GM23338 (cell line): ENCODE data around the gene ADAM10. TPM values are rescaled to one million over a fixed set of nuclear protein-coding genes. Genes with fewer than 3 reads are reported as not detected.

ENCODE experiments used
- ATAC-seq: fragments of 200-7000 bp; cut with Tn5 transposase; 3 replicates; pipeline ENCODE4 v1.9.1; 2020
- DNase-seq: peaks from one replicate; pipeline ENCODE4 v3.0.0-alpha.2; 2015; ENCODE audit warnings: low spot score
- H2AFZ ChIP-seq: fragments of 200-600 bp; sonication (generic); 2 replicates; pipeline ENCODE4 v1.8.0; 2016; ENCODE audit warnings: antibody characterized with exemption, mild to moderate bottlenecking, moderate library complexity
- H3F3A ChIP-seq: fragments of 200-600 bp; sonication (generic); replicated peaks from 2 replicates; pipeline ENCODE4 v1.8.0; 2017; ENCODE audit warnings: antibody characterized with exemption, mixed run types, low read depth
- H3K27ac ChIP-seq: fragments of 200-600 bp; sonication (generic); 2 replicates; pipeline ENCODE4 v1.6.1; 2016; ENCODE audit warnings: low read depth
- H3K27me3 ChIP-seq: fragments of 200-600 bp; sonication (generic); 2 replicates; pipeline ENCODE4 v1.8.0; 2016; ENCODE audit warnings: mild to moderate bottlenecking, mixed run types, moderate library complexity; ENCODE audit not compliant: insufficient read depth
- H3K36me3 ChIP-seq: fragments of 200-600 bp; sonication (generic); 2 replicates; pipeline ENCODE4 v1.8.0; 2016; ENCODE audit warnings: mild to moderate bottlenecking; ENCODE audit not compliant: insufficient read depth
- H3K4me1 ChIP-seq: fragments of 200-600 bp; sonication (generic); 2 replicates; pipeline ENCODE4 v1.8.0; 2016; ENCODE audit warnings: mild to moderate bottlenecking, moderate library complexity; ENCODE audit not compliant: insufficient read depth
- H3K4me2 ChIP-seq: fragments of 200-600 bp; sonication (generic); 2 replicates; pipeline ENCODE4 v1.7.1; 2017; ENCODE audit warnings: mixed run types
- H3K4me3 ChIP-seq: fragments of 200-600 bp; sonication (generic); 2 replicates; pipeline ENCODE4 v1.6.1; 2016; ENCODE audit warnings: mixed run types
- H3K79me2 ChIP-seq: fragments of 200-600 bp; sonication (generic); replicated peaks from 2 replicates; pipeline ENCODE4 v1.8.0; 2017; ENCODE audit warnings: mild to moderate bottlenecking; ENCODE audit not compliant: insufficient read depth
- H3K9me2 ChIP-seq: fragments of 200-600 bp; sonication (generic); 2 replicates; pipeline ENCODE4 v1.8.0; 2017; ENCODE audit not compliant: insufficient read depth
- H4K20me1 ChIP-seq: fragments of 200-600 bp; sonication (generic); replicated peaks from 2 replicates; pipeline ENCODE4 v1.8.0; 2017; ENCODE audit warnings: mild to moderate bottlenecking; ENCODE audit not compliant: insufficient read depth
- H3K27ac Mint-ChIP-seq: 2 replicates; pipeline ENCODE4 v1.8.0; 2020; ENCODE audit warnings: inconsistent platforms, mild to moderate bottlenecking, moderate library complexity, mixed read lengths
- H3K27me3 Mint-ChIP-seq: 3 replicates; pipeline ENCODE4 v1.8.0; 2022; ENCODE audit warnings: low read depth, mild to moderate bottlenecking, moderate library complexity, mixed read lengths, inconsistent platforms; ENCODE audit not compliant: insufficient read depth, poor library complexity
- H3K36me3 Mint-ChIP-seq: 3 replicates; pipeline ENCODE4 v1.8.0; 2021; ENCODE audit warnings: low read depth, mild to moderate bottlenecking, inconsistent platforms, moderate library complexity, mixed read lengths
- H3K4me1 Mint-ChIP-seq: 3 replicates; pipeline ENCODE4 v1.8.0; 2020; ENCODE audit warnings: mild to moderate bottlenecking, inconsistent platforms, mixed read lengths
- H3K4me3 Mint-ChIP-seq: 3 replicates; pipeline ENCODE4 v1.8.0; 2021; ENCODE audit warnings: moderate library complexity, mild to moderate bottlenecking, inconsistent platforms, mixed read lengths
- H3K9me3 Mint-ChIP-seq: 3 replicates; pipeline ENCODE4 v1.8.0; 2020; ENCODE audit warnings: moderate library complexity, mild to moderate bottlenecking, inconsistent platforms, mixed read lengths
- EZH2phosphoT487 ChIP-seq: fragments of 200-600 bp; sonication (generic); IDR thresholded peaks from one replicate; pipeline ENCODE4 v1.8.1; 2018; ENCODE audit warnings: antibody characterized with exemption; ENCODE audit not compliant: unreplicated experiment
- JUNB ChIP-seq: IDR thresholded peaks from one replicate; pipeline ENCODE4 v1.6.1; 2016; ENCODE audit warnings: antibody characterized with exemption; ENCODE audit not compliant: unreplicated experiment
- polyA plus RNA-seq: library from polyadenylated mRNA; unstranded; fragments of >200 nt; fragmentation: Nextera tagmentation; extraction: Ambion mirVana; gene quantifications from 2 replicates; pipeline ENCODE4 v1.2.1, GENCODE V29; 2016
- total RNA-seq: library from RNA; depleted of rRNA; stranded (reverse); fragments of >200 nt; shearing (Covaris generic); gene quantifications from 2 replicates; pipeline ENCODE4 v1.2.3, GENCODE V29; 2014
- TF ChIP-seq, protein P1 (sequence below): fragments of 250-450 bp; sonication (Bioruptor Pico); IDR thresholded peaks from 2 replicates; pipeline ENCODE4 v1.5.0; 2020; ENCODE audit warnings: mild to moderate bottlenecking, moderate library complexity
- TF ChIP-seq, protein P2 (sequence below): IDR thresholded peaks from 2 replicates; pipeline ENCODE4 v1.6.1; 2016; ENCODE audit warnings: antibody characterized with exemption
- TF ChIP-seq, protein P3 (sequence below): IDR thresholded peaks from one replicate; pipeline ENCODE4 v1.6.1; 2018; ENCODE audit warnings: antibody characterized with exemption; ENCODE audit not compliant: unreplicated experiment

ADAM10 gene
- total and polyA plus RNA-seq, 2 experiments from 2014 or later: 25.0 to 114 TPM

DNA sequence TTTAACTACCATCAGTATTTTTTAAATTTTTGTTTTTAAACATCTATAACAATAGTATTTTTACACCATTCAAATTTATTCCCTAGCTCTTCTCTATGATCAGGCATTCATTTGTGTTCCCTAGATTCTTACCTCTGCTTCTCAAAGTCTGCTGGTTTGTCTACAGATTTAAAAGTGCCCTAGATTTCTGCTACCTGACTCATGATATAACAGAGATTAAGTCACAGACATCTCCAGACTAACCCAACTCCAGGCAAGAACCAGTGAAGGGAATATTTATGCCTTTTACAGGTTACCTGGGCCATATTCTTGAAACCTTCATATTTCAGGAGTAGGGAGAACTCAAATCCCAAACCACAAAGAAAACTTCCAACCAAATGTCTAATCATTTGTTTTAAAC lies 38.8 kb downstream of the ADAM10 start (continued):
- no peak for TF ChIP-seq JUNB
- TF ChIP-seq, protein P1, sequence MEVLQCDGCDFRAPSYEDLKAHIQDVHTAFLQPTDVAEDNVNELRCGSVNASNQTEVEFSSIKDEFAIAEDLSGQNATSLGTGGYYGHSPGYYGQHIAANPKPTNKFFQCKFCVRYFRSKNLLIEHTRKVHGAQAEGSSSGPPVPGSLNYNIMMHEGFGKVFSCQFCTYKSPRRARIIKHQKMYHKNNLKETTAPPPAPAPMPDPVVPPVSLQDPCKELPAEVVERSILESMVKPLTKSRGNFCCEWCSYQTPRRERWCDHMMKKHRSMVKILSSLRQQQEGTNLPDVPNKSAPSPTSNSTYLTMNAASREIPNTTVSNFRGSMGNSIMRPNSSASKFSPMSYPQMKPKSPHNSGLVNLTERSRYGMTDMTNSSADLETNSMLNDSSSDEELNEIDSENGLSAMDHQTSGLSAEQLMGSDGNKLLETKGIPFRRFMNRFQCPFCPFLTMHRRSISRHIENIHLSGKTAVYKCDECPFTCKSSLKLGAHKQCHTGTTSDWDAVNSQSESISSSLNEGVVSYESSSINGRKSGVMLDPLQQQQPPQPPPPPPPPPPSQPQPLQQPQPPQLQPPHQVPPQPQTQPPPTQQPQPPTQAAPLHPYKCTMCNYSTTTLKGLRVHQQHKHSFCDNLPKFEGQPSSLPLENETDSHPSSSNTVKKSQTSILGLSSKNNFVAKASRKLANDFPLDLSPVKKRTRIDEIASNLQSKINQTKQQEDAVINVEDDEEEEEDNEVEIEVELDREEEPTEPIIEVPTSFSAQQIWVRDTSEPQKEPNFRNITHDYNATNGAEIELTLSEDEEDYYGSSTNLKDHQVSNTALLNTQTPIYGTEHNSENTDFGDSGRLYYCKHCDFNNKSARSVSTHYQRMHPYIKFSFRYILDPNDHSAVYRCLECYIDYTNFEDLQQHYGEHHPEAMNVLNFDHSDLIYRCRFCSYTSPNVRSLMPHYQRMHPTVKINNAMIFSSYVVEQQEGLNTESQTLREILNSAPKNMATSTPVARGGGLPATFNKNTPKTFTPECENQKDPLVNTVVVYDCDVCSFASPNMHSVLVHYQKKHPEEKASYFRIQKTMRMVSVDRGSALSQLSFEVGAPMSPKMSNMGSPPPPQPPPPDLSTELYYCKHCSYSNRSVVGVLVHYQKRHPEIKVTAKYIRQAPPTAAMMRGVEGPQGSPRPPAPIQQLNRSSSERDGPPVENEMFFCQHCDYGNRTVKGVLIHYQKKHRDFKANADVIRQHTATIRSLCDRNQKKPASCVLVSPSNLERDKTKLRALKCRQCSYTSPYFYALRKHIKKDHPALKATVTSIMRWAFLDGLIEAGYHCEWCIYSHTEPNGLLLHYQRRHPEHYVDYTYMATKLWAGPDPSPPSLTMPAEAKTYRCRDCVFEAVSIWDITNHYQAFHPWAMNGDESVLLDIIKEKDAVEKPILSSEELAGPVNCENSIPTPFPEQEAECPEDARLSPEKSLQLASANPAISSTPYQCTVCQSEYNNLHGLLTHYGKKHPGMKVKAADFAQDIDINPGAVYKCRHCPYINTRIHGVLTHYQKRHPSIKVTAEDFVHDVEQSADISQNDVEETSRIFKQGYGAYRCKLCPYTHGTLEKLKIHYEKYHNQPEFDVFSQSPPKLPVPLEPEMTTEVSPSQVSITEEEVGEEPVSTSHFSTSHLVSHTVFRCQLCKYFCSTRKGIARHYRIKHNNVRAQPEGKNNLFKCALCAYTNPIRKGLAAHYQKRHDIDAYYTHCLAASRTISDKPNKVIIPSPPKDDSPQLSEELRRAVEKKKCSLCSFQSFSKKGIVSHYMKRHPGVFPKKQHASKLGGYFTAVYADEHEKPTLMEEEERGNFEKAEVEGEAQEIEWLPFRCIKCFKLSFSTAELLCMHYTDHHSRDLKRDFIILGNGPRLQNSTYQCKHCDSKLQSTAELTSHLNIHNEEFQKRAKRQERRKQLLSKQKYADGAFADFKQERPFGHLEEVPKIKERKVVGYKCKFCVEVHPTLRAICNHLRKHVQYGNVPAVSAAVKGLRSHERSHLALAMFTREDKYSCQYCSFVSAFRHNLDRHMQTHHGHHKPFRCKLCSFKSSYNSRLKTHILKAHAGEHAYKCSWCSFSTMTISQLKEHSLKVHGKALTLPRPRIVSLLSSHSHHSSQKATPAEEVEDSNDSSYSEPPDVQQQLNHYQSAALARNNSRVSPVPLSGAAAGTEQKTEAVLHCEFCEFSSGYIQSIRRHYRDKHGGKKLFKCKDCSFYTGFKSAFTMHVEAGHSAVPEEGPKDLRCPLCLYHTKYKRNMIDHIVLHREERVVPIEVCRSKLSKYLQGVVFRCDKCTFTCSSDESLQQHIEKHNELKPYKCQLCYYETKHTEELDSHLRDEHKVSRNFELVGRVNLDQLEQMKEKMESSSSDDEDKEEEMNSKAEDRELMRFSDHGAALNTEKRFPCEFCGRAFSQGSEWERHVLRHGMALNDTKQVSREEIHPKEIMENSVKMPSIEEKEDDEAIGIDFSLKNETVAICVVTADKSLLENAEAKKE (CRISPR knock-in tag): no peak

DNA sequence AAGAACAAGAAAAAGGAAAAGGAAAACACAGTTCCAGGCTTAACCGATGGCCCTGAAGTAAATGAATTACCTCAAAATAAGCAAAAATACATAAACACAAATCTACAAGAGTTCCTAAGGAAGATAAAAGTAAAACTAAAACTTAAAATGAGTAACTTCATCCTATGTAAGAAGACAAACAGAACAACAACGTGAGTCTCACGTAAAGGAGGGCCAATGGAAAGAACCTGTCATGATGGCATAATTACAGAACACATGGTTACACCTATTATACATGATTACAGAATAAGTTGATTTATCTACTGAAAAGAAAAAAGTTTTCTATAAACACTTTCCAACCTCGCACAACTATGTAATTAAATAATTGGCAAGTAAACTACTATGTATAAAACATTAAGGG lies 42.1 kb downstream of the ADAM10 start:
- H3K36me3 Mint-ChIP-seq: no peaks in the 10 kb centered on the region; the same call in 2 of the 3 replicates
- Histone ChIP-seq H3K36me3 (no peaks in the 10 kb centered on the region), H3K9me2 (no peaks in the 10 kb centered on the region), H3K4me3 (no peak overlapping the region), H3K79me2 (peaks cover 94% of the 10 kb centered on the region), H3K27ac (no peak overlapping the region), H3F3A (no peaks in the 10 kb centered on the region), H3K4me1 (no peaks in the 10 kb centered on the region), H3K27me3 (no peaks in the 10 kb centered on the region), H3K4me2 (no peak overlapping the region), H2AFZ (no peak overlapping the region), H4K20me1 (0 out of 2 replicates have a peak, but pooled peaks cover 14% of the 10 kb centered on the region)
- no peak overlapping the region for H3K27ac Mint-ChIP-seq
- H3K27me3 Mint-ChIP-seq: no peaks in the 10 kb centered on the region
- no peak overlapping the region for H3K4me3 Mint-ChIP-seq
- DNase-seq: no peak
- H3K9me3 Mint-ChIP-seq: no peaks in the 10 kb centered on the region
- no peaks in the 10 kb centered on the region for H3K4me1 Mint-ChIP-seq
- ATAC-seq: no peak
- TF ChIP-seq, protein P2, sequence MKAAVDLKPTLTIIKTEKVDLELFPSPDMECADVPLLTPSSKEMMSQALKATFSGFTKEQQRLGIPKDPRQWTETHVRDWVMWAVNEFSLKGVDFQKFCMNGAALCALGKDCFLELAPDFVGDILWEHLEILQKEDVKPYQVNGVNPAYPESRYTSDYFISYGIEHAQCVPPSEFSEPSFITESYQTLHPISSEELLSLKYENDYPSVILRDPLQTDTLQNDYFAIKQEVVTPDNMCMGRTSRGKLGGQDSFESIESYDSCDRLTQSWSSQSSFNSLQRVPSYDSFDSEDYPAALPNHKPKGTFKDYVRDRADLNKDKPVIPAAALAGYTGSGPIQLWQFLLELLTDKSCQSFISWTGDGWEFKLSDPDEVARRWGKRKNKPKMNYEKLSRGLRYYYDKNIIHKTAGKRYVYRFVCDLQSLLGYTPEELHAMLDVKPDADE: no peak
- TF ChIP-seq EZH2phosphoT487: no peak
- TF ChIP-seq, protein P3, sequence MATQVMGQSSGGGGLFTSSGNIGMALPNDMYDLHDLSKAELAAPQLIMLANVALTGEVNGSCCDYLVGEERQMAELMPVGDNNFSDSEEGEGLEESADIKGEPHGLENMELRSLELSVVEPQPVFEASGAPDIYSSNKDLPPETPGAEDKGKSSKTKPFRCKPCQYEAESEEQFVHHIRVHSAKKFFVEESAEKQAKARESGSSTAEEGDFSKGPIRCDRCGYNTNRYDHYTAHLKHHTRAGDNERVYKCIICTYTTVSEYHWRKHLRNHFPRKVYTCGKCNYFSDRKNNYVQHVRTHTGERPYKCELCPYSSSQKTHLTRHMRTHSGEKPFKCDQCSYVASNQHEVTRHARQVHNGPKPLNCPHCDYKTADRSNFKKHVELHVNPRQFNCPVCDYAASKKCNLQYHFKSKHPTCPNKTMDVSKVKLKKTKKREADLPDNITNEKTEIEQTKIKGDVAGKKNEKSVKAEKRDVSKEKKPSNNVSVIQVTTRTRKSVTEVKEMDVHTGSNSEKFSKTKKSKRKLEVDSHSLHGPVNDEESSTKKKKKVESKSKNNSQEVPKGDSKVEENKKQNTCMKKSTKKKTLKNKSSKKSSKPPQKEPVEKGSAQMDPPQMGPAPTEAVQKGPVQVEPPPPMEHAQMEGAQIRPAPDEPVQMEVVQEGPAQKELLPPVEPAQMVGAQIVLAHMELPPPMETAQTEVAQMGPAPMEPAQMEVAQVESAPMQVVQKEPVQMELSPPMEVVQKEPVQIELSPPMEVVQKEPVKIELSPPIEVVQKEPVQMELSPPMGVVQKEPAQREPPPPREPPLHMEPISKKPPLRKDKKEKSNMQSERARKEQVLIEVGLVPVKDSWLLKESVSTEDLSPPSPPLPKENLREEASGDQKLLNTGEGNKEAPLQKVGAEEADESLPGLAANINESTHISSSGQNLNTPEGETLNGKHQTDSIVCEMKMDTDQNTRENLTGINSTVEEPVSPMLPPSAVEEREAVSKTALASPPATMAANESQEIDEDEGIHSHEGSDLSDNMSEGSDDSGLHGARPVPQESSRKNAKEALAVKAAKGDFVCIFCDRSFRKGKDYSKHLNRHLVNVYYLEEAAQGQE: no peak
